H9 (cell line): ENCODE measurements around the gene SLC22A16. TPM values are rescaled to one million over a fixed set of nuclear protein-coding genes. Genes with fewer than 3 reads are reported as not detected.

Source experiments
- DNase-seq: peaks from one replicate; pipeline ENCODE4 v3.0.0-alpha.2; 2017
- H2AFZ ChIP-seq: one replicate; pipeline ENCODE4 v1.6.1; 2013; ENCODE audit warnings: mild to moderate bottlenecking, low read length, control low read depth, moderate library complexity
- H2AK5ac ChIP-seq: 2 replicates; pipeline ENCODE4 v1.6.1; 2013; ENCODE audit warnings: low read length, control low read depth, mixed read lengths; ENCODE audit not compliant: insufficient read length
- H2BK120ac ChIP-seq: one replicate; pipeline ENCODE4 v1.6.1; 2013; ENCODE audit warnings: low read depth, mild to moderate bottlenecking, low read length, control low read depth, inconsistent platforms; ENCODE audit not compliant: poor library complexity, severe bottlenecking
- H2BK12ac ChIP-seq: 2 replicates; pipeline ENCODE4 v1.6.1; 2013; ENCODE audit warnings: low read length, control low read depth, mixed read lengths, low read depth; ENCODE audit not compliant: insufficient read length
- H2BK15ac ChIP-seq: 2 replicates; pipeline ENCODE4 v1.6.1; 2013; ENCODE audit warnings: low read depth, low read length, control low read depth
- H2BK20ac ChIP-seq: one replicate; pipeline ENCODE4 v1.6.1; 2013; ENCODE audit warnings: low read depth, mild to moderate bottlenecking, low read length, control low read depth, inconsistent platforms; ENCODE audit not compliant: poor library complexity, severe bottlenecking
- H2BK5ac ChIP-seq: 2 replicates; pipeline ENCODE4 v1.6.1; 2013; ENCODE audit warnings: low read length, control low read depth, mixed read lengths; ENCODE audit not compliant: insufficient read length
- H3K14ac ChIP-seq: 2 replicates; pipeline ENCODE4 v1.6.1; 2013; ENCODE audit warnings: low read length, control low read depth; ENCODE audit not compliant: insufficient read depth
- H3K18ac ChIP-seq: 2 replicates; pipeline ENCODE4 v1.6.1; 2013; ENCODE audit warnings: low read depth, mild to moderate bottlenecking, mixed read lengths, low read length, control low read depth; ENCODE audit not compliant: insufficient read length
- H3K23ac ChIP-seq: 2 replicates; pipeline ENCODE4 v1.6.1; 2013; ENCODE audit warnings: low read length, control low read depth, mixed read lengths, low read depth; ENCODE audit not compliant: insufficient read length
- H3K23me2 ChIP-seq: 2 replicates; pipeline ENCODE4 v1.6.1; 2013; ENCODE audit warnings: low read depth, mild to moderate bottlenecking, mixed read lengths, low read length, control low read depth; ENCODE audit not compliant: insufficient read length, poor library complexity, severe bottlenecking
- H3K27ac ChIP-seq: 2 replicates; pipeline ENCODE4 v1.5.1; 2013; ENCODE audit warnings: low read length, control low read depth, mixed read lengths, low read depth; ENCODE audit not compliant: insufficient read length
- H3K27me3 ChIP-seq: 2 replicates; pipeline ENCODE4 v1.6.1; 2013; ENCODE audit warnings: low read length, control low read depth, inconsistent platforms; ENCODE audit not compliant: insufficient read depth
- H3K4ac ChIP-seq: 2 replicates; pipeline ENCODE4 v1.6.1; 2013; ENCODE audit warnings: low read depth, mild to moderate bottlenecking, control low read depth, inconsistent platforms, low read length, moderate library complexity
- H3K4me1 ChIP-seq: 2 replicates; pipeline ENCODE4 v1.6.1; 2013; ENCODE audit warnings: low read length, control low read depth, inconsistent platforms; ENCODE audit not compliant: insufficient read depth
- H3K4me2 ChIP-seq: 2 replicates; pipeline ENCODE4 v1.6.1; 2013; ENCODE audit warnings: low read length, control low read depth, mixed read lengths; ENCODE audit not compliant: insufficient read length, insufficient read depth
- H3K56ac ChIP-seq: 2 replicates; pipeline ENCODE4 v1.6.1; 2013; ENCODE audit warnings: low read depth, mild to moderate bottlenecking, mixed read lengths, low read length, control low read depth; ENCODE audit not compliant: insufficient read length
- H3K79me1 ChIP-seq: 2 replicates; pipeline ENCODE4 v1.6.1; 2013; ENCODE audit warnings: low read depth, mild to moderate bottlenecking, moderate library complexity, low read length, control low read depth, inconsistent platforms; ENCODE audit not compliant: insufficient read depth, poor library complexity, severe bottlenecking
- H3K79me2 ChIP-seq: 2 replicates; pipeline ENCODE4 v1.6.1; 2013; ENCODE audit warnings: low read length, control low read depth, inconsistent platforms; ENCODE audit not compliant: insufficient read depth
- H3K9ac ChIP-seq: 2 replicates; pipeline ENCODE4 v1.6.1; 2013; ENCODE audit warnings: low read length, control low read depth, mixed read lengths; ENCODE audit not compliant: insufficient read length; ENCODE audit errors: extremely low read depth
- H3K9me3 ChIP-seq: one replicate; pipeline ENCODE4 v1.6.1; 2013; ENCODE audit warnings: low read depth, low read length, inconsistent platforms; ENCODE audit not compliant: control insufficient read depth
- H3T11ph ChIP-seq: one replicate; pipeline ENCODE4 v1.6.1; 2013; ENCODE audit warnings: mild to moderate bottlenecking, low read length, control low read depth, inconsistent platforms
- H4K20me1 ChIP-seq: one replicate; pipeline ENCODE4 v1.6.1; 2013; ENCODE audit not compliant: control insufficient read depth, insufficient read length, insufficient read depth
- H4K5ac ChIP-seq: 2 replicates; pipeline ENCODE4 v1.6.1; 2013; ENCODE audit warnings: low read depth, mild to moderate bottlenecking, mixed read lengths, low read length, control low read depth; ENCODE audit not compliant: insufficient read length
- H4K8ac ChIP-seq: replicated peaks from 2 replicates; pipeline ENCODE4 v1.6.1; 2013; ENCODE audit warnings: low read length, control low read depth, mixed read lengths, low read depth; ENCODE audit not compliant: insufficient read length
- H4K91ac ChIP-seq: 2 replicates; pipeline ENCODE4 v1.6.1; 2013; ENCODE audit warnings: low read depth, mild to moderate bottlenecking, moderate library complexity, mixed read lengths, low read length, control low read depth; ENCODE audit not compliant: insufficient read length
- H3K27ac Mint-ChIP-seq, 3 experiments: 2 replicates in 2 of 3; 3 replicates in 1 of 3; pipeline ENCODE4 v1.8.0; 2020 to 2021; ENCODE audit warnings: mixed read lengths in 3 of 3, mild to moderate bottlenecking in 1 of 3, moderate library complexity in 1 of 3
- H3K27me3 Mint-ChIP-seq: 2 replicates; pipeline ENCODE4 v1.8.0; 2021; ENCODE audit warnings: low read depth, mild to moderate bottlenecking, moderate library complexity, mixed read lengths
- H3K36me3 Mint-ChIP-seq, 3 experiments: 2 replicates in 2 of 3; 3 replicates in 1 of 3; pipeline ENCODE4 v1.8.0; 2020 to 2021; ENCODE audit warnings: low read depth in 3 of 3, mixed read lengths in 3 of 3; ENCODE audit not compliant: insufficient read depth in 1 of 3
- H3K4me1 Mint-ChIP-seq, 2 experiments: 2 replicates each; pipeline ENCODE4 v1.8.0; 2020; ENCODE audit warnings: mixed read lengths in 2 of 2
- H3K4me3 Mint-ChIP-seq, 2 experiments: 2 replicates in 1 of 2; 3 replicates in 1 of 2; pipeline ENCODE4 v1.8.0; 2020 to 2021; ENCODE audit warnings: mild to moderate bottlenecking in 2 of 2, mixed read lengths in 2 of 2, moderate library complexity in 1 of 2
- H3K9me3 Mint-ChIP-seq, 2 experiments: 2 replicates in 1 of 2; 3 replicates in 1 of 2; pipeline ENCODE4 v1.8.0; 2020; ENCODE audit warnings: mild to moderate bottlenecking in 2 of 2, mixed read lengths in 2 of 2, moderate library complexity in 1 of 2
- CTCF ChIP-seq: fragments of 200-600 bp; sonication (generic); conservative IDR thresholded peaks from 3 replicates; pipeline ENCODE4 v1.8.0; 2021; ENCODE audit warnings: antibody characterized with exemption, mild to moderate bottlenecking
- WGBS: extraction: QIAGEN DNeasy Blood & Tissue Kit; methylation state at CpG from one replicate; pipeline ENCODE4 v1.1.7; 2013; ENCODE audit warnings: missing lambda C conversion rate, low lambda C conversion rate, mixed read lengths; ENCODE audit not compliant: insufficient read length; ENCODE audit errors: extremely low coverage; 5-methylcytosine and 5-hydroxymethylcytosine counted together
- total RNA-seq: library from RNA; stranded (reverse); gene quantifications from 2 replicates; pipeline ENCODE4 v1.2.1, GENCODE V29; 2021

SLC22A16 gene
- total RNA-seq, 1 experiment from 2014 or later = not detected

GRCh38 chr6:110490110-110490509 is 13.7 kb upstream of the SLC22A16 start:
- Histone ChIP-seq H2BK5ac (no peak overlapping the region), H3T11ph (no peak overlapping the region), H4K20me1 (no peaks in the 10 kb centered on the region), H3K14ac (no peak overlapping the region), H3K27ac (no peak overlapping the region), H2BK12ac (no peak overlapping the region), H3K79me1 (no peaks in the 10 kb centered on the region), H3K4ac (no peak overlapping the region), H3K23me2 (no peaks in the 10 kb centered on the region), H2BK120ac (no peak overlapping the region), H3K18ac (no peak overlapping the region), H3K4me1 (no peaks in the 10 kb centered on the region), H3K23ac (no peak overlapping the region), H2BK15ac (no peak overlapping the region), H3K56ac (no peak overlapping the region), H2AK5ac (no peak overlapping the region), H3K9ac (no peak overlapping the region), H2AFZ (no peak overlapping the region), H2BK20ac (no peak overlapping the region), H3K4me2 (no peak overlapping the region), H3K9me3 (no peaks in the 10 kb centered on the region), H3K27me3 (no peaks in the 10 kb centered on the region), H4K5ac (no peak overlapping the region), H4K91ac (no peak overlapping the region), H3K79me2 (no peaks in the 10 kb centered on the region), H4K8ac (no peak overlapping the region)
- no peak overlapping the region; a peak in 1 of 5 replicates for H3K4me3 Mint-ChIP-seq
- TF ChIP-seq CTCF = no peak
- no peak for DNase-seq
- H3K36me3 Mint-ChIP-seq = no peaks in the 10 kb centered on the region; a peak in 1 of 7 replicates
- H3K27ac Mint-ChIP-seq = no peak overlapping the region
- peaks cover 9 to 11% of the 10 kb centered on the region in 2 experiments for H3K4me1 Mint-ChIP-seq
- no peaks in the 10 kb centered on the region; the same call in 1 of the 2 replicates for H3K27me3 Mint-ChIP-seq
- H3K9me3 Mint-ChIP-seq = no peaks in the 10 kb centered on the region
- WGBS = no CpG with 5 or more reads among the region's 3 CpGs
